Tibial nerve (tissue), 4 donors: Measurements from ENCODE around the gene CYP3A5.

Experiments used
- EP300 ChIP-seq, 2 donors: sonication (generic); formaldehyde crosslinking; IDR thresholded peaks; one replicate each; pipeline ENCODE4 v1.6.1; 2017; ENCODE audit warnings: antibody characterized with exemption in 2 of 2, mild to moderate bottlenecking in 1 of 2
- POLR2A ChIP-seq, 2 donors: fragments of 450-650 bp; IDR thresholded peaks; one replicate each; pipeline ENCODE4 v1.6.1; 2017; ENCODE audit warnings: antibody characterized with exemption in 2 of 2, mild to moderate bottlenecking in 2 of 2, moderate library complexity in 2 of 2
- TF ChIP-seq, protein P1 (sequence below), 5 experiments: fragments of 200-600 bp in 3 of 5; fragments of 450-650 bp in 2 of 5; sonication (generic) in 3 of 5; IDR thresholded peaks; one replicate each; pipeline ENCODE4 v1.5.1; 2016 to 2019; ENCODE audit warnings: antibody characterized with exemption in 5 of 5, mild to moderate bottlenecking in 3 of 5, moderate library complexity in 2 of 5

DNA sequence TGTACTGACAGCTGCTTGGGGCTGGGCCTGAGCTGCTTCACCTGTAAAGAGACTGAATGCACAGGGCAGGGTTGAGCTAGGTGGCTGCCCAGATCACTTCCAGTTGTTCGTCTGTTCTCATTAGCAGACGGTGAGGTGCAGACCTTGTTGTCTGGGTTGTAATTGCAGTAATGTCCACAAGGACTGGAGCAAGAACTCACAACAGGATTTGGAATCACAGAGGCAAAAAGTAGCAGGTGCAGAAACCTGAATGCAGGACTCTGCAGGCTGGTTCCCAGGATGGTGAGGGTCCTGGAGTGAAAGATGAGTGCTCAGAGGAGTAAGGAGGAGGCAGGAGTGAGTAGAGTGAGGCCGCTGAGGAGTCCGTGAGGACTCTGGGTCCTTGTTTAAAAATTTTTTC lies 53.8 kb downstream of the CYP3A5 start:
- no peak for TF ChIP-seq POLR2A (IDR thresholded peaks at IDR 0.05)
- TF ChIP-seq, protein P1, sequence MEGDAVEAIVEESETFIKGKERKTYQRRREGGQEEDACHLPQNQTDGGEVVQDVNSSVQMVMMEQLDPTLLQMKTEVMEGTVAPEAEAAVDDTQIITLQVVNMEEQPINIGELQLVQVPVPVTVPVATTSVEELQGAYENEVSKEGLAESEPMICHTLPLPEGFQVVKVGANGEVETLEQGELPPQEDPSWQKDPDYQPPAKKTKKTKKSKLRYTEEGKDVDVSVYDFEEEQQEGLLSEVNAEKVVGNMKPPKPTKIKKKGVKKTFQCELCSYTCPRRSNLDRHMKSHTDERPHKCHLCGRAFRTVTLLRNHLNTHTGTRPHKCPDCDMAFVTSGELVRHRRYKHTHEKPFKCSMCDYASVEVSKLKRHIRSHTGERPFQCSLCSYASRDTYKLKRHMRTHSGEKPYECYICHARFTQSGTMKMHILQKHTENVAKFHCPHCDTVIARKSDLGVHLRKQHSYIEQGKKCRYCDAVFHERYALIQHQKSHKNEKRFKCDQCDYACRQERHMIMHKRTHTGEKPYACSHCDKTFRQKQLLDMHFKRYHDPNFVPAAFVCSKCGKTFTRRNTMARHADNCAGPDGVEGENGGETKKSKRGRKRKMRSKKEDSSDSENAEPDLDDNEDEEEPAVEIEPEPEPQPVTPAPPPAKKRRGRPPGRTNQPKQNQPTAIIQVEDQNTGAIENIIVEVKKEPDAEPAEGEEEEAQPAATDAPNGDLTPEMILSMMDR (IDR thresholded peaks at IDR 0.05) = no peak
- TF ChIP-seq EP300 (IDR thresholded peaks at IDR 0.05) = no peak
